OCI-LY7 (cell line): ENCODE measurements around the gene MROH2A. TPM values are rescaled to one million over a fixed set of nuclear protein-coding genes. Genes with fewer than 3 reads are reported as not detected.

Source experiments
- BruUV-seq: library from RNA; stranded (reverse); fragments of 400-500 nt; replicated peaks from 2 replicates; lab custom pipeline; 2021; lab: Mats Ljungman, UMichigan
- CTCF ChIA-PET: fragments of 300-600 bp; sonication (Branson Sonifier 250); formaldehyde crosslinking; loops from one replicate; lab custom pipeline; 2022; ENCODE audit warnings: antibody characterized with exemption; ENCODE audit not compliant: unreplicated experiment; lab: Charles Lee
- POLR2A ChIA-PET: fragments of 300-600 bp; sonication (Branson Sonifier 250); formaldehyde crosslinking; loops from one replicate; lab custom pipeline; 2022; ENCODE audit warnings: antibody characterized with exemption; lab: Charles Lee
- DNase-seq: peaks from one replicate; pipeline ENCODE4 v3.0.0-alpha.2; 2015; ENCODE audit warnings: low spot score
- H2AFZ ChIP-seq: fragments of 200-600 bp; sonication (generic), shearing (Covaris generic); 2 replicates; pipeline ENCODE4 v1.6.1; 2014; ENCODE audit warnings: mild to moderate bottlenecking, antibody characterized with exemption, low read length, moderate library complexity
- H3K27ac ChIP-seq: fragments of 200-600 bp; sonication (generic); 2 replicates; pipeline ENCODE4 v1.5.1; 2014; ENCODE audit warnings: mixed run types, low read depth, mild to moderate bottlenecking, moderate library complexity, low read length, inconsistent platforms; ENCODE audit not compliant: poor library complexity, severe bottlenecking
- H3K36me3 ChIP-seq: fragments of 200-600 bp; sonication (generic); 2 replicates; pipeline ENCODE4 v1.6.1; 2014; ENCODE audit warnings: mild to moderate bottlenecking, antibody characterized with exemption, low read length, moderate library complexity, mixed read lengths; ENCODE audit not compliant: insufficient read depth
- H3K4me1 ChIP-seq: fragments of 200-600 bp; sonication (generic); 2 replicates; pipeline ENCODE4 v1.5.1; 2014; ENCODE audit warnings: mild to moderate bottlenecking, low read length; ENCODE audit not compliant: insufficient read depth, poor library complexity, severe bottlenecking
- H3K4me2 ChIP-seq: fragments of 200-600 bp; sonication (generic); 2 replicates; pipeline ENCODE4 v1.6.1; 2014; ENCODE audit warnings: mild to moderate bottlenecking, low read length
- H3K4me3 ChIP-seq: fragments of 200-600 bp; sonication (generic); 2 replicates; pipeline ENCODE4 v1.5.1; 2014; ENCODE audit warnings: mild to moderate bottlenecking, low read depth, low read length; ENCODE audit not compliant: poor library complexity, severe bottlenecking
- H3K79me2 ChIP-seq: fragments of 200-600 bp; sonication (generic); 2 replicates; pipeline ENCODE4 v1.6.1; 2016; ENCODE audit warnings: low read depth, mild to moderate bottlenecking, low read length, moderate library complexity, mixed read lengths; ENCODE audit not compliant: insufficient read depth
- H3K9me2 ChIP-seq: fragments of 200-600 bp; sonication (generic); 2 replicates; pipeline ENCODE4 v1.6.1; 2016; ENCODE audit warnings: mild to moderate bottlenecking, low read length, mixed read lengths; ENCODE audit not compliant: insufficient read depth
- H3K9me3 ChIP-seq: fragments of 200-600 bp; sonication (generic); 2 replicates; pipeline ENCODE4 v1.6.1; 2014; ENCODE audit warnings: mild to moderate bottlenecking, mixed run types, low read length, mixed read lengths
- H4K20me1 ChIP-seq: fragments of 200-600 bp; sonication (generic); 2 replicates; pipeline ENCODE4 v1.6.1; 2014; ENCODE audit warnings: mild to moderate bottlenecking, antibody characterized with exemption, low read length, moderate library complexity, mixed read lengths; ENCODE audit not compliant: insufficient read depth
- CTCF ChIP-seq: fragments of 200-600 bp; sonication (generic); conservative IDR thresholded peaks from 2 replicates; pipeline ENCODE4 v1.5.1; 2014; ENCODE audit warnings: mild to moderate bottlenecking, antibody characterized with exemption, low read length, moderate library complexity, mixed read lengths
- EZH2phosphoT487 ChIP-seq: fragments of 200-600 bp; sonication (generic); IDR thresholded peaks from 2 replicates; pipeline ENCODE4 v1.6.1; 2018; ENCODE audit warnings: low read depth, borderline replicate concordance, mild to moderate bottlenecking, mixed run types, antibody characterized with exemption, low read length, moderate library complexity, mixed read lengths
- intact Hi-C: fragments of 100-400 bp; cut with micrococcal nuclease; formaldehyde crosslinking; loops from one replicate; pipeline ENCODE4 v1.10.0; 2022; ENCODE audit not compliant: unreplicated experiment
- total RNA-seq, 2 experiments: library from RNA; depleted of rRNA in 1 of 2; stranded (reverse); fragments of >200 nt in 1 of 2; shearing (Covaris generic) in 1 of 2; gene quantifications; 2 replicates each; pipeline ENCODE4 v1.2.3, GENCODE V29; 2014 to 2022

MROH2A gene
- total RNA-seq, 2 experiments from 2014 or later = not detected

GRCh38 chr2:233822101-233822771 lies 44.1 kb downstream of the MROH2A start:
- no peaks in the 10 kb centered on the region for H3K9me2 ChIP-seq
- POLR2A ChIA-PET = no interaction called here
- no peak for DNase-seq

GRCh38 chr2:233822781-233823730 lies 44.9 kb downstream of the MROH2A start:
- Histone ChIP-seq H3K4me3 (no peak overlapping the region), H3K79me2 (no peaks in the 10 kb centered on the region), H3K4me2 (no peak overlapping the region), H3K9me2 (no peaks in the 10 kb centered on the region), H3K36me3 (no peaks in the 10 kb centered on the region), H4K20me1 (no peaks in the 10 kb centered on the region), H2AFZ (no peak overlapping the region), H3K4me1 (no peaks in the 10 kb centered on the region), H3K27ac (no peak overlapping the region), H3K9me3 (no peaks in the 10 kb centered on the region)
- POLR2A ChIA-PET = no interaction called here
- DNase-seq = no peak
- TF ChIP-seq EZH2phosphoT487 (no peak), CTCF (no peak)
- intact Hi-C loops = no loop called here
- CTCF ChIA-PET = no interaction called here
- no TSS peak for BruUV-seq

More at GRCh38 chr2:233822101-233822771, 44.1 kb downstream of the MROH2A start:
- intact Hi-C loops = no loop called here
- Histone ChIP-seq H2AFZ (no peak overlapping the region), H3K36me3 (no peaks in the 10 kb centered on the region), H3K9me3 (no peaks in the 10 kb centered on the region), H3K27ac (no peak overlapping the region), H4K20me1 (no peaks in the 10 kb centered on the region), H3K4me2 (no peak overlapping the region), H3K4me3 (no peak overlapping the region), H3K4me1 (no peaks in the 10 kb centered on the region), H3K79me2 (no peaks in the 10 kb centered on the region)
- CTCF ChIA-PET = no interaction called here
- no TSS peak for BruUV-seq
- TF ChIP-seq EZH2phosphoT487 (no peak), CTCF (no peak)
